Natural killer cell treated with Interleukin-12 subunit alpha and Interleukin-12 subunit beta and Interleukin-15 and Interleukin-18, amount 100 ng/mL, for 72 hours (primary cell): ENCODE measurements around the gene PARP1. TPM values are rescaled to one million over a fixed set of nuclear protein-coding genes. Genes with fewer than 3 reads are reported as not detected.
A peak's percentile ranks its signal among the peaks of the same experiment; 100 is the strongest.

Experiments used
- ATAC-seq, 2 donors: fragments of 150-1000 bp; cut with Tn5 transposase in 1 of 2; sonication (Bioruptor Pico), chemical (Tn5 transposase) in 1 of 2; 2 replicates each; pipeline ENCODE4 v1.10.0; 2021
- DNase-seq: peaks from one replicate; pipeline ENCODE4 v3.0.0; 2022; ENCODE audit warnings: low spot score
- H3K27ac Mint-ChIP-seq, 2 donors: 1 replicate in 1 of 2; 2 replicates in 1 of 2; pipeline ENCODE4 v1.8.0; 2022; ENCODE audit warnings: mixed read lengths in 2 of 2, mild to moderate bottlenecking in 1 of 2, moderate library complexity in 1 of 2
- H3K27me3 Mint-ChIP-seq, 2 donors: 1 replicate in 1 of 2; 2 replicates in 1 of 2; pipeline ENCODE4 v1.8.0; 2022; ENCODE audit warnings: mixed read lengths in 2 of 2
- H3K36me3 Mint-ChIP-seq: one replicate; pipeline ENCODE4 v1.8.0; 2022; ENCODE audit warnings: mixed read lengths
- H3K4me1 Mint-ChIP-seq, 2 donors: 1 replicate in 1 of 2; 2 replicates in 1 of 2; pipeline ENCODE4 v1.8.0; 2022; ENCODE audit warnings: low read depth in 2 of 2, mixed read lengths in 2 of 2, mild to moderate bottlenecking in 1 of 2
- H3K4me3 Mint-ChIP-seq: one replicate; pipeline ENCODE4 v1.8.0; 2022; ENCODE audit warnings: mixed read lengths
- H3K9me3 Mint-ChIP-seq: 2 replicates; pipeline ENCODE4 v1.8.0; 2022; ENCODE audit warnings: mixed read lengths
- total RNA-seq, 2 donors: library from RNA; stranded (reverse); gene quantifications; one replicate each; pipeline ENCODE4 v1.2.3, GENCODE V29; 2022

Gene PARP1
- total RNA-seq, 2 donors from 2014 or later = 138 to 246 TPM

- ATAC-seq (no peak), DNase-seq (no peak)
- Mint-ChIP-seq H3K36me3 (peaks cover 26% of the 10 kb centered on the region), H3K27me3 (no peaks in the 10 kb centered on the region), H3K9me3 (no peaks in the 10 kb centered on the region), H3K27ac (no peak overlapping the region), H3K4me3 (no peak overlapping the region), H3K4me1 (peaks cover 0 to 16% of the 10 kb centered on the region in 2 donors)
These were observed 37.6 kb downstream of the PARP1 start for GRCh38 chr1:226370144-226370923.

- DNase-seq (no peak), ATAC-seq (no peak)
- H3K9me3 Mint-ChIP-seq = no peaks in the 10 kb centered on the region
- H3K27ac Mint-ChIP-seq = no peak overlapping the region
- no peaks in the 10 kb centered on the region for H3K27me3 Mint-ChIP-seq
- no peak overlapping the region for H3K4me3 Mint-ChIP-seq
- H3K36me3 Mint-ChIP-seq = peaks cover 20% of the 10 kb centered on the region
- peaks cover 0 to 16% of the 10 kb centered on the region in 2 donors for H3K4me1 Mint-ChIP-seq
These were observed 38.8 kb downstream of the PARP1 start for GRCh38 chr1:226369110-226369509.

GRCh38 chr1:226366290-226366689 is 41.6 kb downstream of the PARP1 start:
- Mint-ChIP-seq H3K4me3 (no peak overlapping the region), H3K36me3 (peaks cover 11% of the 10 kb centered on the region), H3K27me3 (no peaks in the 10 kb centered on the region), H3K27ac (no peak overlapping the region), H3K9me3 (no peaks in the 10 kb centered on the region), H3K4me1 (peaks cover 0 to 5% of the 10 kb centered on the region in 2 donors)
- DNase-seq = no peak
- ATAC-seq = no peak

- DNase-seq (no peak), ATAC-seq (no peak)
- Mint-ChIP-seq H3K9me3 (no peaks in the 10 kb centered on the region), H3K27ac (no peak overlapping the region), H3K4me1 (peaks cover 0 to 5% of the 10 kb centered on the region in 2 donors), H3K36me3 (peaks cover 11% of the 10 kb centered on the region), H3K27me3 (no peaks in the 10 kb centered on the region), H3K4me3 (no peak overlapping the region)
These were observed 42.1 kb downstream of the PARP1 start for GRCh38 chr1:226365831-226366231.

- DNase-seq = no peak
- Mint-ChIP-seq H3K36me3 (peaks cover 11% of the 10 kb centered on the region), H3K27me3 (no peaks in the 10 kb centered on the region), H3K9me3 (no peaks in the 10 kb centered on the region), H3K27ac (no peak overlapping the region), H3K4me3 (no peak overlapping the region), H3K4me1 (peaks cover 0 to 5% of the 10 kb centered on the region in 2 donors)
- no peak for ATAC-seq
These were observed 42.9 kb downstream of the PARP1 start for GRCh38 chr1:226364901-226365565.

GRCh38 chr1:226364514-226364899 is 43.4 kb downstream of the PARP1 start:
- no peaks in the 10 kb centered on the region for H3K9me3 Mint-ChIP-seq
- H3K36me3 Mint-ChIP-seq = peaks cover 11% of the 10 kb centered on the region
- no peaks in the 10 kb centered on the region for H3K27me3 Mint-ChIP-seq
- H3K27ac Mint-ChIP-seq = no peak overlapping the region
- H3K4me3 Mint-ChIP-seq = no peak overlapping the region
- DNase-seq (no peak), ATAC-seq (no peak)
- peaks cover 0 to 5% of the 10 kb centered on the region in 2 donors for H3K4me1 Mint-ChIP-seq

- H3K36me3 Mint-ChIP-seq = peaks cover 11% of the 10 kb centered on the region
These were observed 43.9 kb downstream of the PARP1 start for GRCh38 chr1:226363801-226364513.

GRCh38 chr1:226362891-226363447 is 44.9 kb downstream of the PARP1 start:
- peaks cover 0 to 5% of the 10 kb centered on the region in 2 donors for H3K4me1 Mint-ChIP-seq

More at GRCh38 chr1:226363801-226364513, 43.9 kb downstream of the PARP1 start:
- peaks cover 0 to 5% of the 10 kb centered on the region in 2 donors for H3K4me1 Mint-ChIP-seq
- ATAC-seq = no peak
- H3K9me3 Mint-ChIP-seq = no peaks in the 10 kb centered on the region
- no peak overlapping the region for H3K4me3 Mint-ChIP-seq
- H3K27me3 Mint-ChIP-seq = no peaks in the 10 kb centered on the region
- H3K27ac Mint-ChIP-seq = no peak overlapping the region
- DNase-seq = no peak

GRCh38 chr1:226362361-226362760 is 45.5 kb downstream of the PARP1 start:
- peaks cover 6% of the 10 kb centered on the region for H3K36me3 Mint-ChIP-seq
- H3K4me3 Mint-ChIP-seq = no peak overlapping the region
- no peak for DNase-seq
- no peaks in the 10 kb centered on the region for H3K4me1 Mint-ChIP-seq
- ATAC-seq = no peak
- H3K27ac Mint-ChIP-seq = no peak overlapping the region
- H3K9me3 Mint-ChIP-seq = no peaks in the 10 kb centered on the region
- no peaks in the 10 kb centered on the region for H3K27me3 Mint-ChIP-seq

More at GRCh38 chr1:226362891-226363447, 44.9 kb downstream of the PARP1 start:
- H3K27me3 Mint-ChIP-seq = no peaks in the 10 kb centered on the region
- H3K27ac Mint-ChIP-seq = peak overlapping the region in 1 of 2 donors; percentile 60
- no peak for ATAC-seq
- DNase-seq = no peak
- H3K9me3 Mint-ChIP-seq = no peaks in the 10 kb centered on the region
- no peak overlapping the region for H3K4me3 Mint-ChIP-seq
- H3K36me3 Mint-ChIP-seq = peaks cover 11% of the 10 kb centered on the region

GRCh38 chr1:226360106-226360746 is 47.7 kb downstream of the PARP1 start:
- Mint-ChIP-seq H3K9me3 (no peaks in the 10 kb centered on the region), H3K4me1 (no peaks in the 10 kb centered on the region), H3K27ac (no peak overlapping the region), H3K4me3 (no peak overlapping the region), H3K36me3 (peaks cover 5% of the 10 kb centered on the region), H3K27me3 (no peaks in the 10 kb centered on the region)
- no peak for DNase-seq
- no peak for ATAC-seq

GRCh38 chr1:226357416-226357815 is 50.5 kb downstream of the PARP1 start:
- no peak for ATAC-seq

GRCh38 chr1:226355669-226356551 is 52.0 kb downstream of the PARP1 start:
- ATAC-seq (no peak), DNase-seq (no peak)
- Mint-ChIP-seq H3K36me3 (no peaks in the 10 kb centered on the region), H3K27me3 (no peaks in the 10 kb centered on the region), H3K4me1 (no peaks in the 10 kb centered on the region), H3K4me3 (no peak overlapping the region), H3K27ac (no peak overlapping the region), H3K9me3 (no peaks in the 10 kb centered on the region)

More at GRCh38 chr1:226357416-226357815, 50.5 kb downstream of the PARP1 start:
- no peak overlapping the region for H3K27ac Mint-ChIP-seq
- no peak for DNase-seq
- peaks cover 3% of the 10 kb centered on the region for H3K36me3 Mint-ChIP-seq
- no peak overlapping the region for H3K4me3 Mint-ChIP-seq
- H3K9me3 Mint-ChIP-seq = no peaks in the 10 kb centered on the region
- H3K4me1 Mint-ChIP-seq = no peaks in the 10 kb centered on the region
- no peaks in the 10 kb centered on the region for H3K27me3 Mint-ChIP-seq
